HG03025 (cell line): Measurements from ENCODE around the gene BTBD1.
"Not testable (repeated sequence)": the region's sequence is repeated elsewhere in the genome, so short reads cannot be mapped to it uniquely, and the experiment has no call there.

ENCODE experiments used
- ATAC-seq: cut with Tn5 transposase; IDR thresholded peaks from one replicate; pipeline ENCODE4 v1.9.1; 2021; ENCODE audit warnings: mild to moderate bottlenecking, moderate library complexity; ENCODE audit not compliant: unreplicated experiment, low FRiP score

The BTBD1 gene

GRCh38 chr15:83098079-83098478 lies 31.0 kb upstream of the BTBD1 start:
- ATAC-seq: no peak

GRCh38 chr15:83094583-83094982 lies 27.5 kb upstream of the BTBD1 start:
- no peak for ATAC-seq

GRCh38 chr15:83092309-83092976 lies 25.4 kb upstream of the BTBD1 start:
- no peak for ATAC-seq

- ATAC-seq: not testable (repeated sequence)
These were observed 24.9 kb upstream of the BTBD1 start for GRCh38 chr15:83091965-83092308.

- no peak for ATAC-seq
These were observed 23.4 kb upstream of the BTBD1 start for GRCh38 chr15:83090465-83090864.

GRCh38 chr15:83088876-83089275 lies 21.8 kb upstream of the BTBD1 start:
- ATAC-seq: no peak

GRCh38 chr15:83087576-83087975 lies 20.5 kb upstream of the BTBD1 start:
- no peak for ATAC-seq

- ATAC-seq: not testable (repeated sequence)
These were observed 19.0 kb upstream of the BTBD1 start for GRCh38 chr15:83085864-83086552.

GRCh38 chr15:83085461-83085860 lies 18.4 kb upstream of the BTBD1 start:
- not testable (repeated sequence) for ATAC-seq

- no peak for ATAC-seq
These were observed 15.8 kb upstream of the BTBD1 start for GRCh38 chr15:83082730-83083386.

GRCh38 chr15:83081256-83082014 lies 14.4 kb upstream of the BTBD1 start:
- ATAC-seq: no peak

GRCh38 chr15:83078712-83079111 lies 11.7 kb upstream of the BTBD1 start:
- no peak for ATAC-seq

- ATAC-seq: no peak
These were observed 10.6 kb upstream of the BTBD1 start for GRCh38 chr15:83077491-83078230.

GRCh38 chr15:83069211-83069642 lies 2.2 kb upstream of the BTBD1 start:
- ATAC-seq: not testable (repeated sequence)

GRCh38 chr15:83068054-83068453 lies 1.0 kb upstream of the BTBD1 start:
- ATAC-seq: no peak

GRCh38 chr15:83067638-83067962 lies 548 bp upstream of the BTBD1 start:
- ATAC-seq: no peak

GRCh38 chr15:83066034-83066733 lies 868 bp downstream of the BTBD1 start:
- ATAC-seq: no peak

- no peak for ATAC-seq
These were observed 1.6 kb downstream of the BTBD1 start for GRCh38 chr15:83065431-83065830.

- ATAC-seq: no peak
These were observed 2.2 kb downstream of the BTBD1 start for GRCh38 chr15:83064859-83065258.

GRCh38 chr15:83063551-83063950 lies 3.5 kb downstream of the BTBD1 start:
- ATAC-seq: no peak
